ENCODE measurements around the gene BCL2L2. TPM values are rescaled to one million over a fixed set of nuclear protein-coding genes. Genes with fewer than 3 reads are reported as not detected.
A peak's percentile ranks its signal among the peaks of the same experiment; 100 is the strongest.
"Not testable (repeated sequence)": the region's sequence is repeated elsewhere in the genome, so short reads cannot be mapped to it uniquely, and the experiment has no call there.

The BCL2L2 gene, protein sequence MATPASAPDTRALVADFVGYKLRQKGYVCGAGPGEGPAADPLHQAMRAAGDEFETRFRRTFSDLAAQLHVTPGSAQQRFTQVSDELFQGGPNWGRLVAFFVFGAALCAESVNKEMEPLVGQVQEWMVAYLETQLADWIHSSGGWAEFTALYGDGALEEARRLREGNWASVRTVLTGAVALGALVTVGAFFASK
- 9.7 and 14.5 TPM in 2 replicates for total RNA-seq (2014; rRNA removed; shearing (Covaris generic))

DNA sequence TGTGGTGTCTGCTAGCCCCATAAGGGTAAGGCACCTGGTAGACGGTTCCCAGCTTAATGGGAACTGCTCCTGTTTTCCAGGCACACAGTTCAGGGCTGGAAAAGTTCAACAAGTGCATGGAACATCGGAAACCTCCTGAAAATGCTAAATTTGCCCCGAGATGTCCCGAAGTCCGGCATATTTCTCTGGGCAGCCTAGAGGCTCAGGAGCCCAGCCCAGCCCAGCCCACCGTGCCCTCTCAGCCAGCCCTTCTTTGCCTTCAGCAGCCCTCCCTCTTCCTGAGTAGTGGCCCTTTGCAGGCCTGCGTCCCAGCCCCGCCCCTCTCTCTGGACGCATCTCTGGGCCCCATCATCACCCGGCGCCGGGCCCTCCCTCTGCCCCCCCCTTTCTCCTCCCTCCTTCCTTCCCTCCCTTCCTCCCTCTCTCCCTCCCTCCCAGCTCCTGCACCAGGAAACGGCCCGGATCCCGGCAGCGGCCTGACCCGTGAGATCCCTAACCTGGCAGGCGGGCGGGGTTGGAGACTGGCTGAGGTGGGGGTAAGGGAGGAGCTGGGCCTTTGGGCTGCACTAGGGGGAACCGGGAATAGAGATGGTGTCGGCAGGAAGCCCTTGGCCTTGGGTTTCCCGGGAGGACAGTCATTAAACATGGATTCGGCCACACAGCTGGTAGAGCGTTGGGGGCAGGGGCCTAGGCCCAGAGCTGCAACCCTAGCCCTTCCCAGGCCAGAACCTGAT is at the start of gene BCL2L2:
BCL2L2 (plus strand) TSS at position 422 of the 734 bp plus-strand sequence. CDS start 935 bp downstream, outside the sequence.
- peak; percentile 86 for DNase-seq (ENCODE audit: low spot score)

DNA sequence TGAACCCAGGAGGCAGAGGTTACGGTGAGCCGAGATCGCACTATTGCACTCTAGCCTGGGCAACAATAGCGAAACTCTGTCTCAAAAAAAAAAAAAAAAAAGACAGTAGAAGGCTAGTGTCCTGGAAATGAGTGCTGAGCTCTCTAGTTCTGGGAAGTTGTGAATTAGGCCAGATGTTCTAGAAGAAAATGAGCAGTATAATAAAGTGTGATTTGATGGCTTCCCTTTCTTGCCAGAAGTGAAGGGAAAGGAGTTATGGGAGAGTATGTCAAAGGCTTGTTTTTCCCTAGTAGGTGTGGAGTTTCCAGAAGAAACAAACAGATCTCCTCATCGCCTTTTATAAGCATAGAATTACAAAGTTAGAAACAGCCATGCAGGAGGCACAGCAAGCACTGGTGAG is 48.4 kb upstream of the BCL2L2 start:
- no peak for DNase-seq (ENCODE audit: low spot score)

DNA sequence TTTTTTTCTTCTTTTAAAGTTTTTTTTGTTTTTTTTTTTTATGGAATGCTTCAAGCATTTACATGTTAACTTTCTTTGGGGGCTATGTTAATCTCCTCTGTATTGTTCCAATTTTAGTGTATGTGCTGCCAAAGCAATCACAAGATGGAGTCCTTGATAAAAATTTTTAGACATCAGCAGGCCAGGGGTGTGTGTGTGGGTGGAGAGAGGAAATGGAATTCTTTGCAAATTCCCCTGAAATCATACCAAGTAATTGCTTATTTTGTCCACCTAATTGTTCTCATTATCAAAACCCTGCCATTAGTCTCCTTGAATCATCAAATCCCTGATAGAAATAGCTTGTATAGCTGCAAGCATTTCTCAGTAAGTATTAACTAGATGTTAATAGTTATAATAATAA is 47.2 kb upstream of the BCL2L2 start:
- no peak for DNase-seq (ENCODE audit: low spot score)

DNA sequence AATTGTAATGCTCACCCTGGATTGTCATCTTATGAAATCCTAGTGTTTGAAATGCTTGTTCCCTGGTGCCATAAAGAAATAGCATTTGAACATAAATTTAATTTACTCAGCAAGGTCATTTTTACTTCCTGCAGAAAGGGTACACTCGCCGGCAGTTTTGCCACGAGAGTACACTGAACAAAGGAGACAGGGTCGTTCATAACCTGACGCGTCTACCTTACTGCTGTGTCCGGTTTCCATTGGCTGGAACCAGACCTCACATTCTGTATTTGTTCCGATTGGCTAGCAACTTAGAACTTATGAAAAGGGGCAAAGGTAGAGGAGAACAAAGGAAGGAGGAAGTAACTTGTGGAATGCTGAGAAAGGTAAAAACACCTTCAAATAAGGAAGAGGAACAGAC is 45.8 kb upstream of the BCL2L2 start:
- DNase-seq (ENCODE audit: low spot score), result not testable (repeated sequence)

GRCh38 chr14:23269193-23269592 is 37.4 kb upstream of the BCL2L2 start:
- no peak for DNase-seq (ENCODE audit: low spot score)

DNA sequence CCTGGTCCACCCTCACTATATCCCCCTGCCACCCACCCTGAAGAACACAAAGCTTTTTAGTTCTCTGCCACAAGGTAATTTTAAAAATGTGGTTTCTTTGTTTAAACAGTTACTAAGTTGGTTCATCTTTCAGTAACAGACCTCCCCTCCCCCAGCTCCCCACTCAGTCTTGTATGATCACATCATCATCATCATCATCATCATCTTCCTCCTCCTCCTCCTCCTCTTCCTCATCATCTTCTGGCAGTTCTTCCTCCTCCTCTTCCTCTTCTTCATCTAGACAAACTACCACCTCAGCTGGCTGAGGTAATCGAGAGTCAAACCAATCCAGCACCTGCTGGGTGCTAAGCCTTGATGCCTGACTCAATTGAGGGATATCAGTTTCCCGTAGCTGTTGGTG is 31.2 kb upstream of the BCL2L2 start:
- no peak for DNase-seq (ENCODE audit: low spot score)

- no peak for DNase-seq (ENCODE audit: low spot score)
These were observed 29.4 kb upstream of the BCL2L2 start for GRCh38 chr14:23277189-23277588.

- not testable (repeated sequence) for DNase-seq (ENCODE audit: low spot score)
These were observed 28.7 kb upstream of the BCL2L2 start for GRCh38 chr14:23277928-23278327.

DNA sequence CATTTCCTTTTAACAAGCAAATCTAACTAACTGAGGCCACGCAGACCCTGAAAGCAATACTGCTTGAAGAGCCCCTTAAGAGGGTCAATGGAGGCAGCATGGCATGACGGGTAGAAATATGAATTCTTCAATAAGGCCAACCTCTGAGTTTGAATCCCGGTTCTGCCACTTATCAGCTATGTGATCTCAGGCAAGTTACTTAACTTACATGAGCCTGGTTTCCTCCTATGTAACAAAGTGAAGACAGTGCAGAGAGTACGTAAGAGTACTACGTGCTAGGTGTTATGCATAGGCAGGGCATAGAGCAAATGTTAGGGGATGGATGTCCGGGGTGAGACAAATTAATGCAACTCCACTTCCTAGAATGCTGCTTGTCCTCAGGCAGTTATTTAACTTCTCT is 25.4 kb upstream of the BCL2L2 start:
- no peak for DNase-seq (ENCODE audit: low spot score)

DNA sequence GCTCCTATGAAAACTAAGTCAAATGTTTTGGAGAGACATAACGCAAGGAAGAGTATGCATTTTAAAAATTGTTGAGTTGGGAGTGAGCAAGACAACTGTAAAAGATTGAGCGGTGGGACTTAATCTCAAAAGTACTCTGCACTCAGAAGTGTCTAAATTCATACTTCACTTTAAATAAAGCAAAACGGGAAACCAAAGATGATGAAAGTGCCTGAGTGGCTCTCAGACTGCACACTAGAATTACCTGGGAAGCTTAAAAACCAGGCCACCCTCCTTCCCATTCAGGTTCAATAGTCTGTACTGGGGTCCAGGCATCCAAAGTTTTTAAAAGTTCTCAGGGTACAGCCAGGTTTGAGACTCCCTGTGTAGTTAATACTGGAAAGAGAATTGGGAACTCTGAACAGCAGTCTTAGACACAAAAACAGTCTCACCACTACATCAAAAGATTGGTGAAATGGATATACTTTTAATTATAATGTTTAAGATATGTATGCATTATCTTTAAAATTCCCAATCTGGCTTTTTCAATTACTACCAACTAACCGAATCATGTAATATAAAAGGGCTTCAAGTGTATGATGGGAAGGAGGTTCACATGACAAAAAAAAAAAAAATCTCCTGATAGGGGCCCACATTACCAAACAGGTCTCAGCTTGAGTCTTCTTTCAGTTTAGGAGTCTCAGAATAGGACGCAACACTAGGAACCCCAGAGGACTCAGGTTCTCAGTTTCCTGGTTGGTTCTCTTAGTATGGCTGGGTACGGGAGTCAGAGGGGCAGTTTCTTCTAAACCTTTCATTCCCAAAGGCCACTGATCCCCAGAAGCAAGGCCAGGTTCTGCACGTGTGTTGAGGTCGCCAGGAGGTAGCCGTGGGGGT is 21.7 kb upstream of the BCL2L2 start:
- DNase-seq (ENCODE audit: low spot score), result no peak

- DNase-seq (ENCODE audit: low spot score), result no peak
These were observed 21.1 kb upstream of the BCL2L2 start for GRCh38 chr14:23285530-23286019.

DNA sequence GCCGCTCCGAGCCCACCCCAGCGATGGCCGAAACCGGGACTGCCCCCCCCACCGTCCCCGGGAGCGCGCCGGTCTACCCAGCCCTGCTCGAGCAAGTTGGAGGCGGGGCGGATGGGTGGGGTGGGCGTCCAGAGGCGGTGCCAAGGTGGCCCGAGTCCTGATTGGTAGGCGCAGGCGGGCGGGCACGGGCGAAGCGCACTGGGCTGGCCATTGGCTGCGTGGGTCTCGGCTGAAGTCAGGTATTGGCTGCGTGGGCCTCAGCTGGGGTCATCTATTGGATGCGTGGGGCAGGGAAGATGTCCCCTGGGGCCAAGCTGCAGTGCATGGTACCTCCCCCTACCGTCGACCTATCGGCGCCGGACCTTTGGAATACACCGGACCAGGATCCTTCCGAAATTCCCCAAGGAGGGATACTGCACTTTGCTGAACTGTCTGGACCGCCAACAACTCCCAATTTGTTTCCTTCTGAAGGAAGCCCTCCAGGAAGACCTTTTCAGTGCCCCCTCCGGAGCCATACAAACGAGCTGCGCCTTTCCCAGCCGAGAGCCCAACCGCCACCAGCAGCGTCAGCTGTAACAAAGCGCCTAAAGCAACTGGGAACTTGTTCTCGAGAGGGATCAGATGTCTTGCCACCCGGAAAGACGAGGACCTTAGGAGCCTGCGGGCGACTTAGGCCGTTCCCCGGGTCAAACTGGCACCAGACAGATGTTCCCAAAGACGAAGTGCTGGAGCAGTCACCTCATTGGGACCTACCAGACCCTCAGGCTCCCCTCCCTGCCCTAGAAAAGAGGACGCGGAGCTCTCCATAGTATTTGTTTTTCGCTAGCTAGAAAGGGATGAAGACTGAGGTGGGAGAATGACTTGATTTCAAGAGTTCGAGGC is 20.4 kb upstream of the BCL2L2 start, which contains the start of gene HOMEZ:
HOMEZ (minus strand) TSS at position 113 of the 882 bp plus-strand sequence. CDS start 180 bp downstream, outside the sequence.
- DNase-seq (ENCODE audit: low spot score), result peak; percentile 99

- DNase-seq (ENCODE audit: low spot score), result no peak
These were observed 19.6 kb upstream of the BCL2L2 start for GRCh38 chr14:23286902-23287479.

DNA sequence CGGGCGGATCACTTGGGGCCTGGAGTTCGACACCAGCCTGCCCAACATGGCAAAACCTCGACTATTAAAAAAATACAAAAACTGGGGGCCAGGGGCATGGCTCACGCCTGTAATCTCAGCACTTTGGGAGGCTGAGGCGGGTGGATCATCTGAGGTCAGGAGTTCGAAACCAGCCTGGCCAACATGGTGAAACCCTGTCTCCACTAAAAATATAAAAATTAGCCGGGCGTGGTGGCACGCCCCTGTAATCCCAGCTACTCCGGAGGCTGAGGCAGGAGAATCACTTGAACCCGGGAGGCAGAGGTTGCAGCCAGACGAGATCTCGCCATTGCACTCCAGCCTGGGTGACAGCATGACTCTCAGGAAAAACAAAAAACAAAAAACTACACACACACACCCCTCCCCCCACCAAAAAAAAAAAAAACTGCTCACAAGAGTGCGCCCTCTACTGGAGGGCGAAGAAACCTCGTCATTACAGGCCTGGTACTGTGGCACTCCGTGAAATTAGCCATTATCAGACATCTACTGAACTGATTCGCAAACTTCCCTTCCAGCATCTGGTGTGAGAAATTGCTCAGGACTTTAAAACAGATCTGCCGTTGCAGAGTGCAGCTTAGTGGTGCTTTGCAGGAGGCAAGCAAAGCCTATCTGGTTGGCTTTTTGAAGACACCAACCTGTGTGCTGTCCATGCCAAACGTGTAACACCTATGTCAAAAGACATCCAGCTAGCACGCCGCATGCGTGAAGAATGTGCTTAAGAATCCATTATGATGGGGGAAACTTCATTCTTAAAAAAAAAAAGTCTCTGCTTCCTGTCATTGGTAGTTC is 11.7 kb upstream of the BCL2L2 start:
- DNase-seq (ENCODE audit: low spot score), result peak; percentile 35

DNA sequence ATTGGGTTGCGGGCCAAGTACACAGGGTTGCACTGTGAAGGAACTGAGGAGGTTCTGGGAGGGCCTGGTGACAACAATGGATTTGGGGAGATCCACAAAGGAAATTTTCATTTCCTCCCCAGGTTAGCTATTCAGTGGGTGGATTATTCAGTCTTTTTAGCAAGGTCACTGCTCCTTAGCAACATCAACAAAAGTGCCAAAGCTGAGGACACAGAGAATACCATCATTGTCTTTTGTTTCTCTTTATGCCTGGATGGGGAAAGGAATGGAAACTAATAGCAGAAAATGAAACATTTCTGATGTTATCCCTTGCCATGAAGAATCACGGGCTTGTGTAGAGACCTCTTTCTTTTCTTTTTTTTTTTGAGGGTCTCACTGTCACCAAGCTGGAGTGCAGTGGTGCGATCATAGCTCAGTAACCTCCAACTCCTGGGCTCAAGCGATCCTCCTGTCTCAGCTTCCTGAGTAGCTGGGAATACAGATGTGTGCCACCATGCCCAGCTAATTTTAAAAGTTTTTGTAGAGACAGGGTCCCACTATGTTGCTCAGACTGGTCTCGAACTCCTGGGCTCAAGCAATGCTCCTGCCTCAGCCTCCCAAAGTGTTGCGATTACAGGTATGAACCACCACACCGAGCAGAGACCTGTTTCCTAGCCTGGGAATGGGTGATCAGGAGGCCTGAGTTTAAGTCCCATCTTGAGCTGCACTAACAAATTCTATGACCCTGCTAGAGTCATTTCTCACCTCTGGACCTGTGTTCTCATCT is 10.4 kb upstream of the BCL2L2 start:
- DNase-seq (ENCODE audit: low spot score), result no peak

DNA sequence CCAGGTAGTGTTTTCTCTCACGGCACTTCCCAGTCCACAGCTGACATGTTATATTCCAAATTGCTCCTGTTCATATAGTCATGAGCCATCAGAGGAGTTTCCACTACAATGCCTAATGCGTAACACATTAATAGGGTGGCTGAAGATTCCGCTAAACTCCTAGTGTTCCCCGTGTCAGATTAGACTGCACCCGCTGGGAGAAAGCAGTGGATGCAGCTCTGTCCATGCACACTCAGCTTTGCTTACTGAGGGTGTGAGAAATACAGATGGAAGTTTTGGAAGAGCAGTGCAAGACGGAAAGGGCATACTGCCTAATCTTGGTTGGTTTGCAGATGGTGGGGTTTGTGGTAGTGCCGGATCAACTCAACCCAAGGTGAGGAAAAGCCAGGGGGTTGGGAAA is 9.5 kb upstream of the BCL2L2 start:
- DNase-seq (ENCODE audit: low spot score), result no peak

DNA sequence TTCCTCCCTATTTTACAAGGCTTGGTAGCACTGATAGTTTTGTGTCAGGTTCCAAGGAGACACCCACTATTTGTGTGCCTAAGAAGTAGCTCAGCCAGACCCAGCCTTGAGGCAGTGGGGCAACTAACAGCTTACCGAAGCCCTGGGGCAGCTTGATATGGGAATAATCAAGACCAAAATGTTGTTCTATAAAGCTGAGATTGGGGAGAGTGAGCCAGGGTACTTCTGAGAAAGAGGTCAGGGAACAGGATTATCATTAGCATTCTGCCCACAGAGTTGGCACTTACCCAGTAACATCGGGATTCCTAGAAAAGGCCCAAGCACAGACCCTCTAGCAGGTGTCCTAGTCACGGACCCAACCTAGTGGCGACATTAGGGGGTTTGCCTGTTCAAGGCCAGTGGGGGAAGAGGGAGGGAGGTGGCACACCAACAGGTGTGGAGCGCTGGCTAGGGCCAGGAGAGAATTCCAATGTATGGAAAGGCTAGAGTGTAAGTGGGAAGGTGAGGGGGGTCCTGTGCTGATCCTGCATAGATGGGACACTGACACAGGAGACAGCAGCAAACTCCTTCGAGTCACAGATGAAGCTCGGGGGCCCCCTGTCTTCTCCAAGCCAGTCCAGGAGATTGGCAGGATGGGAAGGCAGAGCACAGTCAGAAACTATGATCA is 8.9 kb upstream of the BCL2L2 start:
- no peak for DNase-seq (ENCODE audit: low spot score)

GRCh38 chr14:23299211-23299957 is 7.2 kb upstream of the BCL2L2 start:
- DNase-seq (ENCODE audit: low spot score), result peak; percentile 58

Data from H4 (cell line).